IPS-NIHi11 (cell line): ENCODE results near the gene RAVER1.
A peak's percentile ranks its signal among the peaks of the same experiment; 100 is the strongest.
"Not testable (repeated sequence)": the region's sequence is repeated elsewhere in the genome, so short reads cannot be mapped to it uniquely, and the experiment has no call there.

Experiments
- DNase-seq: peaks from one replicate; pipeline ENCODE4 v3.0.0; 2012; ENCODE audit warnings: mixed read lengths, low spot score

The RAVER1 gene

GRCh38 chr19:10343495-10343894 is 10.2 kb upstream of the RAVER1 start:
- no peak for DNase-seq

- no peak for DNase-seq
Measured at GRCh38 chr19:10339977-10340376, 6.6 kb upstream of the RAVER1 start.

GRCh38 chr19:10339380-10339960 is 6.1 kb upstream of the RAVER1 start, which contains the start of gene ICAM3:
Gene ICAM3, minus strand, starts transcription at chr19:10339624. Its CDS starts 10 bp downstream, at chr19:10339614.
- DNase-seq, result no peak

GRCh38 chr19:10338940-10339339 is 5.6 kb upstream of the RAVER1 start:
- no peak for DNase-seq

GRCh38 chr19:10336725-10337124 is 3.4 kb upstream of the RAVER1 start:
- DNase-seq, result not testable (repeated sequence)

- peak; percentile 33 for DNase-seq
Measured at GRCh38 chr19:10335352-10335985, 2.1 kb upstream of the RAVER1 start.

GRCh38 chr19:10334588-10335351 is 1.4 kb upstream of the RAVER1 start:
- peak; percentile 88 for DNase-seq

- no peak for DNase-seq
Measured at GRCh38 chr19:10333758-10334587, 644 bp upstream of the RAVER1 start.

- no peak for DNase-seq
Measured at GRCh38 chr19:10332158-10332964, 968 bp downstream of the RAVER1 start.

GRCh38 chr19:10329555-10329954 is 3.8 kb downstream of the RAVER1 start:
- no peak for DNase-seq

- no peak for DNase-seq
Measured at GRCh38 chr19:10328558-10329429, 4.5 kb downstream of the RAVER1 start.

GRCh38 chr19:10327793-10328192 is 5.5 kb downstream of the RAVER1 start:
- no peak for DNase-seq

- DNase-seq, result no peak
Measured at GRCh38 chr19:10325732-10326131, 7.6 kb downstream of the RAVER1 start.

- DNase-seq, result no peak
Measured at GRCh38 chr19:10321874-10322835, 11.2 kb downstream of the RAVER1 start.

GRCh38 chr19:10321417-10321797 is 11.9 kb downstream of the RAVER1 start:
- no peak for DNase-seq

GRCh38 chr19:10320602-10321416 is 12.5 kb downstream of the RAVER1 start:
- no peak for DNase-seq

- no peak for DNase-seq
Measured at GRCh38 chr19:10318807-10319682, 14.3 kb downstream of the RAVER1 start.
